Effector memory CD8-positive, alpha-beta T cell (primary cell): ENCODE results near the gene TNFRSF1A.
A peak's percentile ranks its signal among the peaks of the same experiment; 100 is the strongest.
"Not testable (repeated sequence)": the region's sequence is repeated elsewhere in the genome, so short reads cannot be mapped to it uniquely, and the experiment has no call there.

Experiments used
- ATAC-seq: fragments of 150-1000 bp; cut with Tn5 transposase; replicated peaks from 2 replicates; pipeline ENCODE4 v1.10.0; 2021; ENCODE audit warnings: mild to moderate bottlenecking, moderate library complexity
- DNase-seq, 3 experiments: peaks; one replicate each; pipeline ENCODE4 v3.0.0; 2021
- H3K27ac Mint-ChIP-seq, 2 donors: one replicate each; pipeline ENCODE4 v1.8.0; 2022; ENCODE audit warnings: mild to moderate bottlenecking in 2 of 2, mixed read lengths in 2 of 2, moderate library complexity in 2 of 2
- H3K27me3 Mint-ChIP-seq, 2 donors: one replicate each; pipeline ENCODE4 v1.8.0; 2022; ENCODE audit warnings: mixed read lengths in 2 of 2
- H3K36me3 Mint-ChIP-seq: one replicate; pipeline ENCODE4 v1.8.0; 2022; ENCODE audit warnings: mild to moderate bottlenecking, moderate library complexity, mixed read lengths; ENCODE audit not compliant: insufficient read depth
- H3K4me1 Mint-ChIP-seq, 2 donors: one replicate each; pipeline ENCODE4 v1.8.0; 2022; ENCODE audit warnings: low read depth in 2 of 2, mixed read lengths in 2 of 2
- H3K4me3 Mint-ChIP-seq, 2 donors: one replicate each; pipeline ENCODE4 v1.8.0; 2022; ENCODE audit warnings: mild to moderate bottlenecking in 2 of 2, mixed read lengths in 2 of 2, moderate library complexity in 2 of 2
- H3K9me3 Mint-ChIP-seq, 2 donors: one replicate each; pipeline ENCODE4 v1.8.0; 2022; ENCODE audit warnings: mixed read lengths in 2 of 2

TNFRSF1A gene

DNA sequence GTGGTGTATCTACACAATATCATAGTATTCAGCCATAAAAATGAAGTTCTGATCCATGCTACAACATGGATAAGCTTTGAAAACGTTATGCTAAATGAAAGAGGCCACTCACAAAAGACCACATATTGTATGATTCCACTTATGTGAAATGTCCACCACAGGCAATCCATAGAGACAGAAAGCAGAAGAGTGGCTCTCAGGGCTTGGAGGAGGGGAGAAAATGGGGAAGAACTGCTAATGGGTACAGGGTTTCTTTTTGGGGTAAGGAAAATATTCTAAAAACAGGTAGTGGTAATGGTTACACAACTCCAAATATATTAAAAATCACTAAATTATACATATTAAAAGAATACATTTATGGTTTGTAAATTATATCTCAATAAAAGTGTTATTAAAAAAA is 17.0 kb upstream of the TNFRSF1A start:
- Mint-ChIP-seq H3K9me3 (no peaks in the 10 kb centered on the region), H3K27ac (no peak overlapping the region), H3K36me3 (no peaks in the 10 kb centered on the region), H3K4me3 (no peak overlapping the region), H3K27me3 (no peaks in the 10 kb centered on the region), H3K4me1 (peaks cover 12 to 22% of the 10 kb centered on the region in 2 donors)
- no peak for ATAC-seq
- DNase-seq: no peak

DNA sequence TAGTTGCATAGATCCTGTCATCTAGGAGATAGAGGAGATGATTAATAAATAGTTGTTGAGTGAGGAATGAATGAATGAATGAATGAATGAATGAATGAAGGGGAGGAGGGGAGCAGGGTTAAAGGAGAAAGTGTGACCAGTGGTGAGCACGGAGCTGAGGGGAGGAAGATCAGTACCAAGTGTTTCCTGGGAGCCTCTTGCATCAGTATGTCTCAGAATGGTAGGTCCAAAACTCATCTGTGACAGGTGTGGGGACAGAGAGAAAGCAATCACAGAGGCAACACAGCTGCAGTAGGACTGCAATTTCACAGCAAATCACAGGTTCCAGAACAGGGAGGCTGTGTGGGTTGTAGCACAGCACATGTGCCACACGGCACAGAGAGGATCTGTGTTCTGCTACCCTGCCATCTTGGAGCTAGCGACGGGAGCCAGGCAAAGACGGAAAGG is 14.5 kb upstream of the TNFRSF1A start:
- H3K4me1 Mint-ChIP-seq: peaks cover 12 to 17% of the 10 kb centered on the region in 2 donors

DNA sequence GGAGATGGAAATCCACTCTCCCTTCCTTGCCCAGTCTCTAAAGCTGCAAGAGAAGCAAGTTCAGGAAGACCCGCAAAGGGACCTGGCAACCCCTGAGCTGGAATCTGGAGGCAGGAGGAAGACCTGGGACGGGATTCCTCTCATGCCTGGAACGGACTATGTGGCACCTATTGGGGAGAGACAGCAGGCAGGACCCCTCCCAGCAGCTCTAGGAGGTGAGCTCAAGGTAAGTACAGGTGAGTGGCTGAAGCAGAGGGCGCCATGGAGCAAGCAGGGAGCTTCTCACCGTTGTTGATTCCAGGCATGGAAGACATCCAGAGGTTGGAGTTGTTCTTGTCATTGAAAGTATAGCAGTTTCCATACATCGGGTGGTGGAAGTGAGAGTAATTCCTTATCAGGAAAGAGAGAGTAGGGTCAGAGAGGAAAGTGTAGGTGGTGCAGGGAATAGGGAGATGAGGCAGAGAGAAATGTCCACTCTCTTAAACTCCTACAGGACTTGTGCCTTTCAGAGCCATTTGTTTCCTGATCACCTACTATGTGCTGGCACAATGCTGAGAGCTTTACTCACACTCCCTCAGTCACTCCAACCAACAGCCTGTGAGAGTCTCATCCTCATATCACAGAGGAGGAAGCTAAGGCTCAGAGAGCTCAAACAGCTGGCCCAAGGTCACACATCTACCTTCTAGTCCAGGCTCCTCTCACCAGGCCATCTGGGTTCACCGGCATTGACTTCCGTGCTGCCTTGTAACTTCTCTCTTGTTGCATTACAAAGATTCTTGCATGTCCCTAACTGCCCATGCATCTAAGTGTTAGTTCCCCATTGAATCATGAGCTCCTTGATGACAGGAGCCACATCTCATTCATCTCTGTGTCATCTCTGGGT is 13.9 kb upstream of the TNFRSF1A start:
- Mint-ChIP-seq H3K36me3 (no peaks in the 10 kb centered on the region), H3K4me3 (no peak overlapping the region), H3K9me3 (no peaks in the 10 kb centered on the region), H3K27ac (peak overlapping the region; percentile 9 to 39), H3K4me1 (peaks cover 12 to 17% of the 10 kb centered on the region in 2 donors), H3K27me3 (no peaks in the 10 kb centered on the region)
- ATAC-seq: no peak
- no peak for DNase-seq

More for the DNA sequence above, 14.5 kb upstream of the TNFRSF1A start:
- H3K36me3 Mint-ChIP-seq: no peaks in the 10 kb centered on the region
- no peak overlapping the region for H3K4me3 Mint-ChIP-seq
- no peaks in the 10 kb centered on the region for H3K27me3 Mint-ChIP-seq
- H3K9me3 Mint-ChIP-seq: no peaks in the 10 kb centered on the region
- H3K27ac Mint-ChIP-seq: peak overlapping the region in 1 of 2 donors; percentile 9
- ATAC-seq (no peak), DNase-seq (no peak)

DNA sequence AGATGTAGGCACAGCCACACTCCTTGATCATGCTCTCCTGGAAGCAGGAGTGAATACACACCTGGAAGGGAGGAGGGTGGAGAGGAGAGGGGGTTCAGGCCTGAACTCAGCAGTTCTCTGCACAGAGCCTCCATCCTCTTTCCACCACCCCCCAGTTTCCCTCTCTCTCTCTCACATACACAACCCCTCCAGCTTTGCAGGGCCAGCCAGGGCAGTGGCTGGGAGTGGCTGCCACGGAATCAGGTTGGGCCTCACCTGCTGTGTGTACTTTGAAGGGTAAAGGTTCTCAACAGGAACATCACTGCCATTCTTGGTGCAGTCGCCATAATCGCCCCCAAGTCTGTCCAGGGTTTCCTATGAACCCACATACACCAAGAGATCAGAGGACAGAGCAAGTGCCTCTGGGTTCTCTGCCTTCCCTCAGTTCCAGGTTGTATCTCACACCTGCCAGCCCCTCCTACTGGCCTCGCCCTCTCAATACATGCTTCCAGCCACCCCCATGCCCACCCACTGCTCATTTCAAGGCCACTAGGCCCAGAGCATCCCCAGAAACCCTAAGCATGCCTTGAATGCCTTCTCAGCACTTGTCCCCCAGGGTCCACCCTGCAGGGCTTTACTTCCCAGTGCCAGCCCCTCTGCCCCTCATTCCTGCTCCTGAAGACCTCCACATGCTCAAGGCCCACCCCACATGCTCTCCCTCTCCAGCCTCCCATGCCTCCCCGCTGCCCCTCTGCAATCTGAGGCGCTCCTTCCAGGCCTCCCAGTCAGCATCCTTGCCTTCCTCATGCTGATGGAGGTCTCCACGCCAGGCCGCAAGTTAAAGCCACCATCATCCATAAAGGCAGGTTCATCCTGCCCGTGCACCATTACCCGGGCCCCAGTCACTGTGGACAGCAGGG is 12.9 kb upstream of the TNFRSF1A start:
- Mint-ChIP-seq H3K9me3 (no peaks in the 10 kb centered on the region), H3K36me3 (no peaks in the 10 kb centered on the region), H3K4me3 (no peak overlapping the region), H3K27ac (no peak overlapping the region), H3K27me3 (no peaks in the 10 kb centered on the region), H3K4me1 (peaks cover 8 to 14% of the 10 kb centered on the region in 2 donors)
- ATAC-seq (no peak), DNase-seq (no peak)

DNA sequence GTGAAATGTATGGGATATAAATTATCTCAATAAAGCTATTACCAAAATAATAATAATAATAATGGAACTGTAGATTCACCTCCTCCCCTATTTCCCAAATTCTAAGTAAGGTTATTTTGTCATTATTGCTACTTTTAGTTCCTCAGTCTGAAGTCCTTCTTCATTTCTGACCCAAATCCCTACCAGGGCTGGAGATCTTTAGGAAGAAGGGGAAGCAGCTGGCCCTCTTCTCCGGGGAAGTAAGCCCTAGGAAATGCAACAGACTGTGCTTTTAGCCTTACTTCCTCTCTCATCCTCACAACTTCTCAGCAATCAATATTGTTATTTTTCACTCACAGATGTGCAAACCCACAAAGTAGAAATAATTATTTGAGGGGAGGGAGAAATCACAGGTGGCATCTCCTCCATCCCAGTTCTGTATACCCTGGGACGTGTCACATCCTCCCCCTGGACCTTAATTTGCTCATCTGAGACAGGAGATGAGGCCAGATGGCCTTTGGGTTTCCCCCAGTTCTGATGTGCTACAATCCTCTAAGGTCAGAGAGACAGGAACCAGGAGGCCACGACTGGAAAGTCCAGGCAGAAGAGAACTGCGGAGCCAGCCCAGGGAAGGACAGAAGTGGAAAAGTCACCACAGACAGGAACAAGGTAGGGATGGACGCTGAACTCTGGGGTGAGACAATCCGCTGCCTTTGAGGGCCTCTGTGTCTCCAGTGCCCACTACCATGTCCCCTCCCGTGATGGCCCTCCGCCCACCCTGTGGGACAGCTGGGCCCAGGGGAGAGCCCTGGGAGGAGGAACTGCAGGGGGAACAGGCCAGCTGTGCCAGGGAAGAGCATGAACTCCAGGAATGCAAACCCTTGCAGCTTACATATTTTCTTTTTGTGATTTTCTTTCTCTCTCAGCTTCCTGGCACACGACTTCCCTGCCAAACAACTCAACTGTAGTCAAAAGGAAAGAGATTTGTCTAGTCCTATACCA is 10.6 kb upstream of the TNFRSF1A start:
- H3K36me3 Mint-ChIP-seq: no peaks in the 10 kb centered on the region
- H3K4me1 Mint-ChIP-seq: peaks cover 8 to 17% of the 10 kb centered on the region in 2 donors
- no peak overlapping the region for H3K27ac Mint-ChIP-seq
- H3K9me3 Mint-ChIP-seq: no peaks in the 10 kb centered on the region
- H3K27me3 Mint-ChIP-seq: no peaks in the 10 kb centered on the region
- DNase-seq: no peak
- no peak for ATAC-seq
- H3K4me3 Mint-ChIP-seq: no peak overlapping the region

DNA sequence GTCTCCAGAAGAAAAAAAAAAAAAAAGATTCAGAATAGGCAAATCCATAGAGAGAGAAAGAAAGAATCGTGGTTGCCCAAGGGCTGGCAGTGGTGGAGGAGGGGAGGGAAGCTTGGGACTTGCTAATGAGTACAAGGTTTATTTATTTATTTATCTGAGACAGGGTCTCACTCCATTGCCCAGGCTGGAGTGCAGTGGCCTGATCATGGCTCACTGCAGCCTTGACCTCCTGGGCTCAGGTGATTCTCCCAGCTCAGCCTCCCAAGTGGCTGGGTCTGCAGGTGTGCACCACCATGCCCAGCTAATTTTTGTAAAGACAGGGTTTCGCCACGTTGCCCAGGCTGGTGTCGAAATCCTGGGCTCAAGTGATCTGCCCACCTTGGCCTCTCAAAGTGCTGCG is 9.7 kb upstream of the TNFRSF1A start:
- Mint-ChIP-seq H3K36me3 (no peaks in the 10 kb centered on the region), H3K27ac (no peak overlapping the region)

DNA sequence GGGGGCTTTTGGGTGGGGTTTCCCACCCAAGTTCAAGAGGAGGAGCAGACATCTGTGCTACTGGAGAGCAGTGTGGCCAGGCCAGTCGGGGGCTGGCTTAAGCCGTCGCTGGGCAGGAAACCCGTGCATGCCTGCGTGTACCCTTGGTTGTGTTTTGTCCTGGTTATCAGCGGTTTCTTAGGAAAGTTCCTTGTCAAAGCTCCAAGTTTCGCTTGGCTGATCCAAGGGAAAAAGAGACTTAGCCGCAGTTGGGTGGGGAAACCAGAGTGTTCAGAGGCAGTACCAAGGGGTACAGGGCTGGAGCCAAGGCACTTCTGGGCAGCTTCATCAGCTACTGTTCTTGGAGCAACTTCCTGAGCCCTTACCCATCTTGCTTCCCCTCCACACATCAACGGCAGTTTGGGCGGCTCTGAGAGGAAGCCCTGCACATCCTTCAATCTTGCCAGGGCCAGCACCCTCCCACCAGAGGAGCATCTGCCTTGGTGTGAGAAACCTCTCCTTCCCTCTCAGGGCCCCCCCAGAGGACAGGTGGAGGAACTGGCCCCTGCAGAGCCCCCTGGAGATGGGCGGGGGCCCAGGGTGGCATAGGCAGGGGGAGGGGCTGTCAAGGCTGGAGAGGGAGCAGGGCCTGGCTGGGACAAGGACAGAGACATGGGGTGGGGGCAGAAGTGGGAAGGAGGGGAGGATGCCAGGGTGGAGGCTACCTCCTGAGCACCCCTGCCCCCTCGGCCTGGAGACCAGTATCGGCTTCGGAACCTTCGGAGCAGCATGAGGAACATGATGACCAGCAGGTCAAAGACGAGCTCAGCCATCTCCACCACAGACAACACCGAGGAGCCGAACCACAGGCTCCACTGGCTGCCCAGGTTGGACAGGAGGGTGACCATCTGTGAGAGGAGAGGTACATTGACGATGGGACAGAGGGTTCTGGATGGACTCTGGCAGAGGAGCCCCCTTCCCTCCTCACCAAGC is 5.8 kb upstream of the TNFRSF1A start:
- H3K36me3 Mint-ChIP-seq: peaks cover 3% of the 10 kb centered on the region
- ATAC-seq (no peak), DNase-seq (no peak)
- H3K9me3 Mint-ChIP-seq: no peaks in the 10 kb centered on the region
- peak overlapping the region in 1 of 2 donors; percentile 86 for H3K27ac Mint-ChIP-seq
- H3K4me3 Mint-ChIP-seq: no peak overlapping the region
- H3K4me1 Mint-ChIP-seq: peaks cover 29 to 38% of the 10 kb centered on the region in 2 donors
- H3K27me3 Mint-ChIP-seq: peaks cover 0 to 9% of the 10 kb centered on the region in 2 donors

More for the DNA sequence above, 9.7 kb upstream of the TNFRSF1A start:
- ATAC-seq: no peak
- Mint-ChIP-seq H3K4me3 (no peak overlapping the region), H3K4me1 (peaks cover 7 to 25% of the 10 kb centered on the region in 2 donors), H3K27me3 (peaks cover 0 to 7% of the 10 kb centered on the region in 2 donors), H3K9me3 (no peaks in the 10 kb centered on the region)
- DNase-seq: no peak

DNA sequence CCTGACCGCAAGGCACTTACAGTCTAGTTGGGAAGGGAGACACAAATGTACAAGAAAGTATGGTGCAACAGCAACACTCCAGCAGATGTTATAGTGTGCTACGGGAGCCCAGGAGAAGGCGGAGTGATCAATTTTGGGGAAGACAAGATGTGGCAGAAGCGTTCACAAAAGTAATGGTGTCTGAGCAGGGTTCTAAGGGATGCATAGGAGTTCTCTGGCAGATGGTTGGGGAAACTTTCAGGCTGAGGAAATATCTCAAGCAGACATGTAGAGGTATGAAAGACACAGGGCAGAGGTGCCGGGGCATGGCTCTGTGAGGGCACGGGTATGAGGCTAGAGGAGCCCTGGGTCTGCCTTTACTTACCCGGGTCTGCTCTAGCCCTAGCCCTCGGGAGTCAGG is 5.1 kb upstream of the TNFRSF1A start:
- H3K36me3 Mint-ChIP-seq: peaks cover 6% of the 10 kb centered on the region
- ATAC-seq: no peak
- peaks cover 36 to 45% of the 10 kb centered on the region in 2 donors for H3K4me1 Mint-ChIP-seq
- peak overlapping the region in 1 of 2 donors; percentile 86 for H3K27ac Mint-ChIP-seq
- DNase-seq: no peak
- no peaks in the 10 kb centered on the region for H3K9me3 Mint-ChIP-seq
- peaks cover 0 to 9% of the 10 kb centered on the region in 2 donors for H3K27me3 Mint-ChIP-seq
- no peak overlapping the region for H3K4me3 Mint-ChIP-seq

DNA sequence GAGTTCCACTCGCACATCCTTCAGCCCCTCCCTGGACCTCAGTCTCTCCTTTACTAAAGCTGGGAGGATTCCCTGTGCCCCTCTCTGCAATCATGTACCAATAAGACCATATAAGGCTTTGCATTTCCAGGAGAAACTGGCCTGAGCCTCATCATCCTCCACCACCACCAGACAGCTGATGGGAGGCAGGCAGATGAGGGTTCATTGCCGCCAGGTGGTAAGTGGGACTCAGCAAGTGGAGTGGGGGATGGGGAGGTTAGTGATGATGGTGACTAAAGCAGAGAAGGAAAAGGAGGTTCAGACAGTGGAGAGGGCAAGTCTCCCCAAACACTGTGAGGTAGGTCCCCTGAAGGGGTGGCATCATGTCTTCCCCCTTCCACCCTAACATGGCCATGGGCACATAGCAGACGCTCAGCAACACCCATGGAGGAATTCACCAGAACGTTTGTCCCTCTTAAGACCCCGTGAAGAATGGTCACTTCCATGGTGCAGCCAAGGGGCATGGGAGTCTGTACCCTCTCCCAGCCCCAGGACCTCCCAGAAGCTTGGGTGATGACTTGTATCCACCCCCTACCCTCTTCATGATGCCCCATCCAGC is 4.5 kb upstream of the TNFRSF1A start:
- H3K4me3 Mint-ChIP-seq: peak overlapping the region; percentile 27 to 62
- no peak for DNase-seq
- no peak for ATAC-seq
- H3K9me3 Mint-ChIP-seq: no peaks in the 10 kb centered on the region
- peak overlapping the region; percentile 86 for H3K27ac Mint-ChIP-seq
- H3K36me3 Mint-ChIP-seq: peaks cover 10% of the 10 kb centered on the region
- peaks cover 39 to 49% of the 10 kb centered on the region in 2 donors for H3K4me1 Mint-ChIP-seq
- H3K27me3 Mint-ChIP-seq: peaks cover 0 to 9% of the 10 kb centered on the region in 2 donors

DNA sequence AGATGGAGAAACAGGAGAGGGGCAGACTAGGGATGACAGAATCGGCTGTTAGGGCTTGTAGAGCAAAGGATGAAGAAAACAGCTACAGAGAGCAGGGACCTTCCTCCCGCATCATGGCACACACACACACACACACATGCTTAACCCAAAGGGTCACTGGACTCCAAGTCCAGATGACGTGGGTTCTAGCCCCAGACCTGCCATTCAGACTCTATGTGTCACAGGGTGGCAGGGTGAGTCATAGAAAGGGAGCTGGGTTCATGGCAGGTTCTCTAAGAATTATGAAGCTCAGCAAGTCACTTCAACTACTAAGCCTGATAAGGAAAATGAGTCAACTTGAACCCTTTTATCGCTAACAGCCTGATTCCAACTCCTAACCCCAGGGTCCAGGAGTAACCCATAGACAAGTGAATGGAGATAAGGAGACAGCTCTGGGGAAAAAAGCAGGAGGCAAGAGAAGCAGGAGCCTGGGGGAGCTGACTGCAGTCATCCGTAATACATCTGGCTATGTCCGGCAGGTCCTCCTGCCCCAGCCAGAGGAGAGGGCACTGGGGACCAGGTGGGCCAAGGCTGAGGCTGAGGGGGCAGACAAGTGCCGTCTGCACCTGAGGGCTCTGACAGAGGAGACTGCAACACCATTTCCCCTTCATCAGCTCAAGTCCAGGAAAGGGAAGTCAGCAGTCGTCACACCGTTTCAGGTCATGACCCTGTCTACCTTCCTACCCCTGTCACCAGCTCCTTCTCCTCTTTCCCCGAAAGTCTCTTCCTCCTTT is 3.6 kb upstream of the TNFRSF1A start:
- H3K27ac Mint-ChIP-seq: peak overlapping the region; percentile 86
- H3K36me3 Mint-ChIP-seq: peaks cover 10% of the 10 kb centered on the region
- H3K9me3 Mint-ChIP-seq: no peaks in the 10 kb centered on the region
- ATAC-seq: peak; percentile 58
- peak overlapping the region; percentile 27 to 62 for H3K4me3 Mint-ChIP-seq
- no peak for DNase-seq
- peaks cover 0 to 9% of the 10 kb centered on the region in 2 donors for H3K27me3 Mint-ChIP-seq
- H3K4me1 Mint-ChIP-seq: peaks cover 39 to 51% of the 10 kb centered on the region in 2 donors

DNA sequence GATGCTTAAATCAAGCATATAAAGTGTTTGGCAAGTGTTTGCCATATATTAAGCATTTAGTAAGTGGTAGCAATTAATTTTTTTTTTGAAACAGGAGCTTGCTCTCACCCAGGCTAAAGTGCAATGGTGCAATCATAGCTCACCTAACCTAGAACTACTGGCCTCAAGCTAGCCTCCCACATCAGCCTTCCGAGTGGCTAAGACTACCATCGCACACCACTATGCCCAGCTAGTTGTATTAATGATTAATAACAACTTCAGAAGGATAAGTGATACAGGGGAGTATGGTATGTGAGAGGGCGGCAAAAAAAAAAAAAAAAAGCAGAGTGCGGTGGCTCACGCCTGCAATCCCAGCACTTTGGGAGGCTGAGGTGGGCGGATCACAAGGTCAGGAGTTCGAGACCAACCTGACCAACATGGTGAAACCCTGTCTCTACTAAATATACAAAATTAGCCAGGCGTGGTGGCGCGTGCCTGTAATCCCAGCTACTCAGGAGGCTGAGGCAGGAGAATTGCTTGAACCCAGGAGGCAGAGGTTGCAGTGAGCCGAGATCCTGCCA is 2.3 kb upstream of the TNFRSF1A start:
- not testable (repeated sequence) for ATAC-seq, H3K27ac Mint-ChIP-seq, H3K4me3 Mint-ChIP-seq, H3K27me3 Mint-ChIP-seq, DNase-seq, H3K9me3 Mint-ChIP-seq
- H3K36me3 Mint-ChIP-seq: peaks cover 10% of the 10 kb centered on the region
- H3K4me1 Mint-ChIP-seq: peaks cover 39 to 51% of the 10 kb centered on the region in 2 donors
